Jurkat, Clone E6-1 (cell line): Measurements from ENCODE around the gene ATAD2B. TPM values are rescaled to one million over a fixed set of nuclear protein-coding genes. Genes with fewer than 3 reads are reported as not detected.
"Not testable (repeated sequence)": the region's sequence is repeated elsewhere in the genome, so short reads cannot be mapped to it uniquely, and the experiment has no call there.

Source experiments
- DNase-seq: peaks from one replicate; pipeline ENCODE4 v3.0.0-alpha.2; 2011; ENCODE audit warnings: low read depth, low spot score
- H3K4me3 ChIP-seq: 2 replicates; pipeline ENCODE4 v1.5.1; 2011; ENCODE audit warnings: mild to moderate bottlenecking, low read length, control low read depth, moderate library complexity
- polyA plus RNA-seq: library from polyadenylated mRNA; unstranded; fragments of >200 nt; gene quantifications from one replicate; pipeline ENCODE4 v1.2.1, GENCODE V29; 2012; ENCODE audit warnings: missing spikeins; ENCODE audit not compliant: insufficient read length, insufficient read depth

ATAD2B gene
- 5.3 TPM for polyA plus RNA-seq

- DNase-seq: peak; percentile 90
- H3K4me3 ChIP-seq: peak within 1 kb of the TSS; percentile 88
These were observed at the start of gene ATAD2B for GRCh38 chr2:23926750-23927571. Gene ATAD2B, minus strand, starts transcription at chr2:23927123. Its CDS starts 353 bp downstream, at chr2:23926770.

- H3K4me3 ChIP-seq: no peak overlapping the region
- DNase-seq: no peak
These were observed 40.9 kb upstream of the ATAD2B start for GRCh38 chr2:23967846-23968245.

DNA sequence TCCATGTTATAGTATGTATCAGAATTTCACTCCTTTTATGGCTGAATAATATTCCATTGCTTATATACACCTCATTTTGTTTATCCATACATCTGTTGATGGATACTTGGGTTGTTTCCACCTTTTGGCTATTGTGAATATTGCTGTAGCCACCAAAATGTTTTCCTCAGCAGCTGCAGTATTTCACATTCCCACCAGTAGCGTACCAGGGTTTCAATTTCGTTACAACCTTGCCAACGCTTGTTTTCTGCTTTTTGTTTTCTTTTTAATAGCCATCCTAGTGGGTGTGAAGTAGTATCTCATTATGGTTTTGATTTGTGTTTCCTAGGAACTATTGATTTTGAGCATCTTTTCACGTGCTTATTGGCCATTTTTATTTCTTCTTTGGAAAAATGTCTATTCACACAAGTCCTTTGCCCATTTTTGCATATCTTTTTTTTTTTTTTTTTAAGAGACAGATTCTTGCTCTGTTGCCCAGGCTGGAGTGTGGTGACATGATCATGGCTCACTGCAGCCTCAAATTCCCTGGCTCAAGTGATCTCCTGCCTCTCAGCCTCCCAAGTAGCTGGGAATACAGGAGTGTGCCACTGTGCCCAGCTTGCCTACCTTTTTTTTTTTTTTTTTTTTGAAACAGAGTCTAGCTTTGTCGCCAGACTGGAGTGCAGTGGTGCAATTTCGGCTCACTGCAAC lies 27.5 kb upstream of the ATAD2B start:
- H3K4me3 ChIP-seq: no peak overlapping the region
- DNase-seq: no peak

GRCh38 chr2:23953625-23954024 lies 26.7 kb upstream of the ATAD2B start:
- no peak overlapping the region for H3K4me3 ChIP-seq
- DNase-seq: no peak

GRCh38 chr2:23952558-23952957 lies 25.6 kb upstream of the ATAD2B start:
- H3K4me3 ChIP-seq, DNase-seq: not testable (repeated sequence)

GRCh38 chr2:23947350-23947749 lies 20.4 kb upstream of the ATAD2B start:
- no peak overlapping the region for H3K4me3 ChIP-seq
- no peak for DNase-seq

GRCh38 chr2:23944976-23945375 lies 18.1 kb upstream of the ATAD2B start:
- DNase-seq: no peak

DNA sequence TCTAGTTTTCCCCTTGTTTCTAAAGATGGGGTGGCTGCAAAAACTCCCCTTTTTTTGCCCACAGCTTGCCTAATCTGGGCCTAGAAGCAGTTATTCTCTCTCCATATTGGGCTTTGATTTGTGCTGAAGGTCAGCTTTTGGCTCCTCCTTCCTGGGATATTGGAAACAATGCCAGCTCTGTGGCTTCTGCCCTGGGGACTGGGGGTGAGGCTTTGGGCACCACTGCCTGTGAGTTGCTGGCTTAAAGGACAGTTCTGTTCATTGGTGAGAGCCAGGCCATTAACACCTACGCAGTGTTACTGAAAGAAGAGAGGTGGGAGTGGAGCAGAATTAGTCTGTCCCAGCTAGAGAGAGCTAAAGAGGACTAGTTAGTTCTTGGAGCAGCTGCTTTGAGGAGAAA lies 17.6 kb upstream of the ATAD2B start:
- H3K4me3 ChIP-seq: no peak overlapping the region
- DNase-seq: no peak

More at GRCh38 chr2:23944976-23945375, 18.1 kb upstream of the ATAD2B start:
- no peak overlapping the region for H3K4me3 ChIP-seq

- DNase-seq: no peak
- H3K4me3 ChIP-seq: no peak overlapping the region
These were observed 16.7 kb upstream of the ATAD2B start for GRCh38 chr2:23943666-23944065.

GRCh38 chr2:23941644-23942043 lies 14.7 kb upstream of the ATAD2B start:
- DNase-seq: no peak

GRCh38 chr2:23940718-23941620 lies 14.0 kb upstream of the ATAD2B start:
- H3K4me3 ChIP-seq: peak overlapping the region; percentile 74
- DNase-seq: no peak

More at GRCh38 chr2:23941644-23942043, 14.7 kb upstream of the ATAD2B start:
- H3K4me3 ChIP-seq: no peak overlapping the region

- H3K4me3 ChIP-seq: peak within 1 kb of the TSS; percentile 74
- peak; percentile 53 for DNase-seq
These were observed 13.2 kb upstream of the ATAD2B start, which contains the start of gene UBXN2A for GRCh38 chr2:23939987-23940717. Gene UBXN2A, plus strand, starts transcription at chr2:23940463. Its CDS starts 17,852 bp downstream, at chr2:23958315.

DNA sequence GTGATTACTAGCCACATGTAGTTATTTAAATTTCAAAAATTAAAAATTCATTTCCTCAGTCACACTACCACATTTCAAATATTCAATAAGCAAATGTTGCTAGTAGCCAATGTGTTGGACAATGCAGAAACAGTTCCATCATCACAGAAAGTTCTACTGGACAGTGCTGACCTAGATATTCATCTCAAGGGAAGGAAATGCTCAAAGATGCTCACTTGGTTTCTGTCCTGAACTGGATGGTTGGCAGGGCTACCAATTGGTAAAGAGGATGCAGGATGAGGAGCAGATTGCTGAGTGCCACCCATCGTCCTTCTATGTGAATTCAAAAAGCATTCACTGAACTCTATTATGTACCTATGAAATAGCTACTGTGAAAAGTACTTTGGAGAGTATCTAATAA lies 7.3 kb upstream of the ATAD2B start:
- no peak overlapping the region for H3K4me3 ChIP-seq
- DNase-seq: no peak

DNA sequence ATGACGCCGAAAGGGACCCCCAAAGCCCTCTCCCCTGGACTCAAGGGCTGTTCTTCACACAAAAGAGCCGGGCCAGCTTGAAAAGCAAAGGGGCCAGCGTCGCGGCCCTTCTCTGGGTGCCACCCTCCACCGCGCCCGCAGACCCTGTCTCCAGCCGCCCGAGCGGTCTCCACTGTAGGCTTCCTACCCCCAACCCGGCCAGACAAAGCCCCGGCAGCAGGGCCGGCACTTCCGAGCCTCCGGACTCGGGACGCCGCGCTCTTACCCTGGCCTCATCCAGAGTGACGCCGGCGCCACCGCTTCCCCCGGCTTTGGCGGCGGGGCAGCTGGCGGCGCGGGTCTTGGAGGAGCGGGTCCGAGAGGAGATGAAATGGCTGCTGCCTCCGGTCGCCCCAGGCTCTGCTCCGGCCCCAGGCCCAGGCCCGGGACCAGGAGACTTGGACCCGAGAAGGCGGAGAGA lies 603 bp downstream of the ATAD2B start:
- peak overlapping the region; percentile 88 for H3K4me3 ChIP-seq
- no peak for DNase-seq

DNA sequence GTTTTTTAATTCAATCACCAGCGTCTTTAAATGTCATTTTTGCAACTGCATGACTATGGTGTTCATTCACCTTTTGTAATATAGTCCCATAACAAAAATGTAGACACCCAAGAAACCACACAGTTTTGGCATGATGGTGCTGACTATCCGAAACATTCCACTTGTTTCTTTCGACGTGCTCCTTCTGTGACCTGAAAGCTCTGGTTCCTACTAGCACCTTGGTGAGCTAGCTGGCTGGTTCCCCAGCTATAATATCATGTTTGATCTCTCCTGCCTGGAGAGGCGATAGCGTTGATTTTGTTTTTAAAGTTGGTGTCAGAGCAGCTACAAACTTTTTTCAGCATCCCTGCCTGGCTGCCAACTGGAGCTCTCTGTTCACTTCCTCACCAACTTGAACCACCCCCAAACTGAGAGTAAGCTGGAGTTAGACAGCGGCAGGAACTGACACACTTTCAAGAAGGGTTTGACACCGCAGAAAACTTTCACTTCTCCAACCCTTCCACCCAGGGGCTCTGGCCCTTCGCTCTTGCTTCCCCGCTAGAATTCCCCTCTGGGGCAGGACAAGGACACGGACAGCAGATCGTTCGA lies 1.1 kb downstream of the ATAD2B start:
- H3K4me3 ChIP-seq: peak overlapping the region; percentile 88
- peak; percentile 78 for DNase-seq

- no peak for DNase-seq
- no peak overlapping the region for H3K4me3 ChIP-seq
These were observed 2.1 kb downstream of the ATAD2B start for GRCh38 chr2:23924589-23925359.

GRCh38 chr2:23918837-23919489 lies 8.0 kb downstream of the ATAD2B start:
- DNase-seq: no peak

More at GRCh38 chr2:23918837-23919489, 8.0 kb downstream of the ATAD2B start:
- H3K4me3 ChIP-seq: no peak overlapping the region
